T-helper 1 cell treated with Interleukin-12 subunit alpha and Interleukin-12 subunit beta and Interleukin-4 antibody, amounts not matched to agents 30 ng/mL and 1 ng/mL, for 36 hours (primary cell): ENCODE results near the gene CHN2. TPM values are rescaled to one million over a fixed set of nuclear protein-coding genes. Genes with fewer than 3 reads are reported as not detected.
"Not testable (repeated sequence)": the region's sequence is repeated elsewhere in the genome, so short reads cannot be mapped to it uniquely, and the experiment has no call there.

Experiments used
- intact Hi-C: fragments of 100-400 bp; cut with micrococcal nuclease; formaldehyde crosslinking; loops from one replicate; pipeline ENCODE4 v1.15.1; 2024
- total RNA-seq: library from RNA; stranded (reverse); gene quantifications from 2 replicates; pipeline ENCODE4 v1.2.3, GENCODE V29; 2022

CHN2 gene
- total RNA-seq, 1 donor from 2014 or later: 0.74 TPM

GRCh38 chr7:29255199-29255878 is 60.8 kb downstream of the CHN2 start:
- intact Hi-C loops: no loop called here

GRCh38 chr7:29255906-29256692 is 61.5 kb downstream of the CHN2 start:
- intact Hi-C loops: no loop called here

- intact Hi-C loops: no loop called here
Measured at GRCh38 chr7:29256693-29257002, 62.1 kb downstream of the CHN2 start.

GRCh38 chr7:29258951-29259350 is 64.4 kb downstream of the CHN2 start:
- intact Hi-C loops: no loop called here

GRCh38 chr7:29262191-29262917 is 67.8 kb downstream of the CHN2 start:
- intact Hi-C loops: no loop called here

DNA sequence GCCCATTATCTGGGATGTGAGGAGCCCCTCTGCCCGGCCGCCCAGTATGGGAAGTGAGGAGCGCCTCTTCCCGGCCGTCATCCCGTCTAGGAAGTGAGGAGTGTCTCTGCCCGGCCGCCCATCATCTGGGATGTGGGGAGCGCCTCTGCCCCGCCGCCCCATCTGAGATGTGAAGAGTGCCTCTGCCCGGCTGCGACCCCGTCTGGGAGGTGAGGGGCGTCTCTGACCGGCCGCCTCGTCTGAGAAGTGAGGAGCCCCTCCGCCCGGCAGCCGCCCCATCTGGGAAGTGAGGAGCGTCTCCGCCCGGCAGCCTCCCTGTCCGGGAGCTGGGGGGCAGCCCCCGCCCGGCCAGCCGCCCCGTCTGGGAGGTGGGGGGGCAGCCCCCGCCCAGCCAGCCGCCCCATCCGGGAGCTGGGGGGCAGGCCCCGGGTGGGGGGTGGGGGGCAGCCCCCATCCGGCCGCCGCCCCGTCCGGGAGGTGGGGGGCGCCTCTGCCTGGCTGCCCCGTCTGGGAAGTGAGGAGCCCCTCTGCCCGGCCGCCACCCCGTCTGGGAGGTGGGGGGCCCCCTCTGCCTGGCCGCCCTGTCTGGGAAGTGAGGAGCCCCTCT is 69.1 kb downstream of the CHN2 start:
- intact Hi-C loops: not testable (repeated sequence)

DNA sequence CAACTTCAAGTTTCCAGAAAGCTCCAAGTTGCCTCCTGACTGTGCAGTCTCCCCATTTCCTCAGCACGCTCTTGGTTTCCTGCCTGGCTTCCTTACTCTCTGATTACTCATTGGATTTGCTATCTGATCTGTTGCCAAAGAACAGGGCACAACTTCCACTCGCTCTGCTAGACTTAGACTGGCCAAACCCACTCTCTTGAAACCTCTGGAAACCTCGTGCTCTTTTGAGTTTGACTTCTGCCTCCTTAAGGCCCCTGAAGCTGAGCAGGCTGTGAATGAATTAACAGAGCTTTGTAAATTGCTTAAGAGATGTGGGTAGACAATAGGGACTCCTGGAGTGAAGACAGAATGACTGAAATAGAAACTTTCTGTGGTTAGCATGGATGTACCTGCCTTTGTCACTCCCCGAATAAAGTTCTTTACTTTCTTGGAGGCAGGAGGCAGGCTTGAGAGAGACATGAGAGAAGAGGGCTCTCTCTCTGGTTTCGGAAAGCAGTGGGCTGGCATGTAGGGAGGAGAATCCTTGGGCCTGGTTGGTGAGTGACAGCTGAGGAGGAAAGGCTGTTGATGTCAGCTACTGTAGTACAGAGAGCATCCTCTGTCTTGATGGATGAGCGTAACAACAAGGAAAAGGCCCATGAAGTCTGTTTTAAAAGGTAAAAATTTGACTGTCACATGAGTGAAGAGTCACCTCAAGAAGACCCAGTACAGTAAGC is 70.8 kb downstream of the CHN2 start:
- intact Hi-C loops: loop anchor here (1.0 kb wide), 1 partner anchor 20 kb away; no protein-coding TSS in a partner anchor

- intact Hi-C loops: no loop called here
Measured at GRCh38 chr7:29269935-29270334, 75.4 kb downstream of the CHN2 start.

- intact Hi-C loops: no loop called here
Measured at GRCh38 chr7:29270594-29271318, 76.2 kb downstream of the CHN2 start.

DNA sequence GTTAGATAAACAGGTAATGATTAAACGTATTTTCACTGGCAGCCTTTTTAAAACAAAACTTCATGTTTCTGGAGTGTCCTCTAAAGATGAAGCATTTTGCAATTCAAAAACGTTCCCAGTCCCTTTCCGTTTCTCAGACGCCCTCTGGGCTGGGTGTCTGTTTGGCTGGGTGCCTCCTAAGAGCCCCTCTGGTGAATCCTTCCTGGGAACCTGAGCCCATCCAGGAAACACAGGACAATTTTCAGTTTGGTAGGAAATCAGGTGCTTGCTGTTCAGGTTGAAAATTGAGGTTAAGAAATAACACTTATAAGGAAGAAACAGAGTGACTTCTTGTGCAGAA is 76.7 kb downstream of the CHN2 start:
- intact Hi-C loops: no loop called here

- intact Hi-C loops: no loop called here
Measured at GRCh38 chr7:29272057-29272456, 77.5 kb downstream of the CHN2 start.

DNA sequence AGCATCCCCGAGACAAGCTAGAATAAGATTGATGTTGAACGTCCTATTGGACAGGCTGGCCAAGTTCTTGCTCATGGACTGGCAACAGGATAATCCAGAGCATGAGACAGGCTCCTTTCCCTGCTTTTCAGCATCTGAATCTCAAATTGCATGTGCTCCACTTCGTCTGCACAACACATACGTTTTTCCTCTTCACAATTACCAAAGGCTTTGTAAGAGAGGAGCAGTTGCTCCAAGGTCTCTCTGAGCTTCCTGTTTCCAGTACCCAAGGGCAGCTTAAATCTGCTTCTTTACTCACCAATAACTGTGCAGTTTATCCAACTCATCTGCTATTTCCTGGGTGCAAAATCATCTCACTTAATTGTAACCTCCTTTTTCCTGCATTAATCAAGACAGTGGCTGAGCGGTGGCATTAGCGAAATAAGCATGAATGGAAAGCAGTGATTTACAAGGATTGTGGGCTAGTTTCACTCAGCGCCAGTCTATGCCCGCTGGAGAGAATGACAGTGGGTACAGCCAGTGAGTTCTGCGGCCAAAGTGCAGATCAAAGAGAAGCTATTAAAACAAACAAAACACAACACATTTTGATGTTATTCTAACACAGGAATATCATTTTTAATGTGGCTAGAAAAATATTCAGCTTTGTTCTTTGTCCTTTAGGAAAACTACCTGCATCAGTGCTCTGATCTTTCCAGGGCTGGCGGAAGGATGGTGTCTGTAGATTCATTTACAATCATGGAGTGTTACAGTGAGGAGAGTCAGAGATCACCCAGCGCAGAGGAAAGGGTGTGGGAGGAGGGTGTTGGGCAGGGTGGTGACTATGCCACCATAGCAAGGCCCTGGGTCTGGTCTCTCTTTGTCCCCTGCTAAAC is 79.8 kb downstream of the CHN2 start:
- intact Hi-C loops: no loop called here

- intact Hi-C loops: no loop called here
Measured at GRCh38 chr7:29275018-29275318, 80.4 kb downstream of the CHN2 start.

- intact Hi-C loops: no loop called here
Measured at GRCh38 chr7:29275493-29275892, 80.9 kb downstream of the CHN2 start.

GRCh38 chr7:29276199-29276598 is 81.6 kb downstream of the CHN2 start:
- intact Hi-C loops: no loop called here

DNA sequence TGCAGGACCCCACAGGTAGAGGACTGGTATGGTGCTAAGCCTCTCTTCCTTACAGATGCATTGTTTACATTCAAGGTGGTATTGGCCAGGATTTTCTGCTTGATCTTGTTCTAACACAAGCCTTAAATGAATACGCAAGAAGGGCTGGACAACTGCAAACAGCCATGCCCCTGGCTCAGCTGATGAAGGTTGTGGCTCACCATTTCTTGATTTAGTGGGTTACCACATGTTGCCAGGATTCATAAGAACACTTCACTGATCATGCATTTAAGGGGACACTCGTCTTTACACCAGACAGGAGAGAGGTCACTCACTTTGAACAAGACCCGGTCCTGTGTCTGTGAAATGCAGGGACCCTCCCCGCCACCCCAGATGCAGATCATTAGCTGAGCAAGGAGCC is 82.2 kb downstream of the CHN2 start:
- intact Hi-C loops: loop anchor here (1.0 kb wide), 1 partner anchor 8 kb away; no protein-coding TSS in a partner anchor

GRCh38 chr7:29277436-29278215 is 83.1 kb downstream of the CHN2 start:
- intact Hi-C loops: loop anchor here (1.0 kb wide), 1 partner anchor 8 kb away; no protein-coding TSS in a partner anchor

- intact Hi-C loops: no loop called here
Measured at GRCh38 chr7:29278337-29279069, 83.9 kb downstream of the CHN2 start.
